Measurements from ENCODE around the gene SLC10A7. TPM values are rescaled to one million over a fixed set of nuclear protein-coding genes. Genes with fewer than 3 reads are reported as not detected.

Gene SLC10A7
- total and polyA plus RNA-seq, 2 of the 8 experiments (the other 6 are each of a cell fraction or from before 2014, with no cell fraction given) = 2.5 to 2.9 TPM

DNA sequence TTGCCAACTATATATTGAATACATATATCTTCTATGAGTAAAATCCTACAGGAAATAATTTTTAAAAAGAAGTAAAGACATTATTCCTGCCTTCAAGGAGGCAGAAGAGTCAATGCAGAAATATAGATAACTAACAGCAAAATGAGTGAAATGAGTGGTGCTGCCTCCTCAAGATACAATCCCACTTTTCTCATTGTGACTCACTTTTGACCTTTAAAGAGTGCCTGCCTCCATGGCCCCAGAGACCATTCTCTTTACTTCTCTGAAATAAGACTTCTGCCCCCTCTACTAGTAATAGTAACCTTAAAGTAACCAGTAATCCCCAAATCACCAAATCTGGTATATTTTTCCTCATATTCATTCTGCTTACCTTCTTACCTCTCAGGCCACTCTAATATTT, 15.5 kb downstream of the SLC10A7 start:
- no peak overlapping the region for H2BK20ac ChIP-seq (ENCODE audit: low read length)
- CTCF ChIA-PET (ENCODE audit: partially characterized antibody) = interaction anchor here (0.6 kb wide), 1 partner anchor 1645 kb away, joined by 3 read pairs; no protein-coding TSS in a partner anchor
- H3K9me3 ChIP-seq (ENCODE audit: insufficient read depth in 2 of 2, low read depth in 1 of 2, low read length in 1 of 2) = no peaks in the 10 kb centered on the region
- no peak overlapping the region for H3K9ac ChIP-seq (replicated peaks in 1 of 4; ENCODE audit: extremely low read depth in 1 of 4, low read depth in 3 of 4, low read length in 3 of 4)
- H3K79me1 ChIP-seq (ENCODE audit: low read depth, low read length) = no peaks in the 10 kb centered on the region
- DNase-seq (ENCODE audit: low read depth in 1 of 2, low spot score in 2 of 2) (no peak), FAIRE-seq (no peak)
- no peaks in the 10 kb centered on the region for H3K4me1 ChIP-seq (replicated peaks in 1 of 4; ENCODE audit: control insufficient read depth in 3 of 4, insufficient read depth in 4 of 4, low read length in 3 of 4)
- H4K20me1 ChIP-seq (replicated peaks in 1 of 2; ENCODE audit: control insufficient read depth in 1 of 2, insufficient read depth in 2 of 2, low read length in 2 of 2) = no peaks in the 10 kb centered on the region
- no peak overlapping the region for H4K5ac ChIP-seq (ENCODE audit: insufficient read length, low read depth, low read length)
- no peaks in the 10 kb centered on the region for H3K79me2 ChIP-seq (ENCODE audit: control insufficient read depth in 1 of 2, insufficient read depth in 2 of 2, low read length in 2 of 2)
- H2BK12ac ChIP-seq (ENCODE audit: low read depth, low read length) = no peak overlapping the region
- no peaks in the 10 kb centered on the region for H3K36me3 ChIP-seq (ENCODE audit: control insufficient read depth in 2 of 4, insufficient read depth in 4 of 4, low read length in 3 of 4)
- no peak overlapping the region for H3K4me2 ChIP-seq (ENCODE audit: insufficient read depth in 1 of 2, low read depth in 2 of 2, low read length in 2 of 2)
- no peak for TF ChIP-seq KDM1A (IDR thresholded peaks at IDR 0.05; ENCODE audit: borderline replicate concordance, low read length)
- TF ChIP-seq, protein P1, sequence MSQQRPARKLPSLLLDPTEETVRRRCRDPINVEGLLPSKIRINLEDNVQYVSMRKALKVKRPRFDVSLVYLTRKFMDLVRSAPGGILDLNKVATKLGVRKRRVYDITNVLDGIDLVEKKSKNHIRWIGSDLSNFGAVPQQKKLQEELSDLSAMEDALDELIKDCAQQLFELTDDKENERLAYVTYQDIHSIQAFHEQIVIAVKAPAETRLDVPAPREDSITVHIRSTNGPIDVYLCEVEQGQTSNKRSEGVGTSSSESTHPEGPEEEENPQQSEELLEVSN (IDR thresholded peaks at IDR 0.05) = no peak
- TF ChIP-seq POU5F1 (IDR thresholded peaks at IDR 0.05; ENCODE audit: low read depth, low read length) = no peak
- TF ChIP-seq SAP30 (IDR thresholded peaks at IDR 0.05; ENCODE audit: insufficient read depth, insufficient replicate concordance, low read length) = no peak
- TF ChIP-seq RXRA (IDR thresholded peaks at IDR 0.05; ENCODE audit: insufficient read depth, low read depth, low read length) = no peak
- no peak for TF ChIP-seq CHD1 (IDR thresholded peaks at IDR 0.05; ENCODE audit: low read depth, low read length)
- no peak for TF ChIP-seq JUN (IDR thresholded peaks at IDR 0.05; ENCODE audit: low read depth, low read length)
- no peak for TF ChIP-seq HDAC6 (IDR thresholded peaks at IDR 0.05; ENCODE audit: low read depth, low read length)
- TF ChIP-seq SUZ12 (IDR thresholded peaks at IDR 0.05; ENCODE audit: low read length) = no peak
- TF ChIP-seq KDM4A (IDR thresholded peaks at IDR 0.05; ENCODE audit: low read depth, low read length, severe bottlenecking) = no peak
- no peak for TF ChIP-seq EGR1 (IDR thresholded peaks at IDR 0.05; ENCODE audit: borderline replicate concordance, low read depth, low read length)
- TF ChIP-seq HDAC2 (IDR thresholded peaks at IDR 0.05; ENCODE audit: borderline replicate concordance in 1 of 2, low read depth in 2 of 2, low read length in 2 of 2) = no peak
- TF ChIP-seq SIRT6 (IDR thresholded peaks at IDR 0.05; ENCODE audit: low read length) = no peak
- H2BK5ac ChIP-seq (ENCODE audit: low read depth, low read length) = no peak overlapping the region
- no peak overlapping the region for H2BK120ac ChIP-seq (replicated peaks; ENCODE audit: low read depth, low read length)
- H3K56ac ChIP-seq (replicated peaks; ENCODE audit: insufficient read length, low read depth, low read length) = no peak overlapping the region
- no peak overlapping the region for H2BK15ac ChIP-seq (ENCODE audit: low read length)
- H3K27ac ChIP-seq (ENCODE audit: low read depth, low read length) = no peak overlapping the region
- no peak overlapping the region for H4K91ac ChIP-seq (replicated peaks; ENCODE audit: insufficient read length, low read length)
- H2AFZ ChIP-seq (ENCODE audit: low read length) = no peak overlapping the region
- H3K4me3 ChIP-seq (ENCODE audit: extremely low read depth in 1 of 4, insufficient read depth in 2 of 4, low read depth in 3 of 4, low read length in 4 of 4) = no peak overlapping the region
- H3K23ac ChIP-seq (ENCODE audit: insufficient read length) = no peak overlapping the region
- no peak overlapping the region for H4K8ac ChIP-seq (ENCODE audit: extremely low read depth, insufficient read depth, low read length)
- H3K4ac ChIP-seq (replicated peaks; ENCODE audit: insufficient read length, low read depth, low read length) = no peak overlapping the region
- no peak overlapping the region for H2AK5ac ChIP-seq (ENCODE audit: low read depth, low read length)
- POLR2A ChIA-PET (ENCODE audit: partially characterized antibody) = no interaction called here
- H3K23me2 ChIP-seq (ENCODE audit: low read depth, low read length) = 0 out of 2 replicates have a peak, but pooled peaks cover 2% of the 10 kb centered on the region
- H3K27me3 ChIP-seq (replicated peaks in 1 of 4; ENCODE audit: control insufficient read depth in 3 of 4, extremely low read depth in 1 of 4, insufficient read depth in 3 of 4, low read length in 3 of 4) = no peaks in the 10 kb centered on the region
- no peak overlapping the region for H3K18ac ChIP-seq (ENCODE audit: extremely low read depth, low read length)
- no peak overlapping the region for H3K14ac ChIP-seq (ENCODE audit: insufficient read length)
